DND-41 (cell line): ENCODE results near the gene FREY1.

ENCODE experiments used
- ATAC-seq: fragments of 200-7000 bp; cut with Tn5 transposase; 3 replicates; pipeline ENCODE4 v1.9.1; 2021; ENCODE audit warnings: low read depth; ENCODE audit not compliant: insufficient read depth
- DNase-seq: peaks from one replicate; pipeline ENCODE4 v3.0.0-alpha.2; 2020
- H2AFZ ChIP-seq: 2 replicates; pipeline ENCODE4 v1.6.0; 2012; ENCODE audit warnings: low read depth, low read length
- H3K27ac ChIP-seq: 2 replicates; pipeline ENCODE4 v1.5.1; 2012; ENCODE audit warnings: low read length, inconsistent platforms
- H3K27me3 ChIP-seq: fragments of 200-600 bp; sonication (generic); 2 replicates; pipeline ENCODE4 v1.6.0; 2012; ENCODE audit warnings: low read length, mild to moderate bottlenecking, inconsistent platforms; ENCODE audit not compliant: insufficient read depth, poor library complexity
- H3K36me3 ChIP-seq: 2 replicates; pipeline ENCODE4 v1.5.1; 2012; ENCODE audit warnings: low read length, inconsistent platforms; ENCODE audit not compliant: insufficient read depth
- H3K4me1 ChIP-seq: 2 replicates; pipeline ENCODE4 v1.5.1; 2012; ENCODE audit warnings: mild to moderate bottlenecking, low read length; ENCODE audit not compliant: insufficient read depth
- H3K4me2 ChIP-seq: 2 replicates; pipeline ENCODE4 v1.6.0; 2012; ENCODE audit warnings: mild to moderate bottlenecking, moderate library complexity, low read length, inconsistent platforms; ENCODE audit not compliant: insufficient read depth
- H3K4me3 ChIP-seq, 2 experiments: fragments of 200-600 bp in 1 of 2; shearing (Covaris generic) in 1 of 2; 2 replicates each; pipeline ENCODE4 v1.5.1; 2012 to 2016; ENCODE audit warnings: inconsistent platforms in 2 of 2, low read length in 2 of 2, mild to moderate bottlenecking in 2 of 2, low read depth in 1 of 2, moderate library complexity in 1 of 2
- H3K79me2 ChIP-seq: 2 replicates; pipeline ENCODE4 v1.6.0; 2012; ENCODE audit warnings: low read length, inconsistent platforms; ENCODE audit not compliant: insufficient read depth
- H3K9ac ChIP-seq: 2 replicates; pipeline ENCODE4 v1.6.0; 2012; ENCODE audit warnings: low read depth, mild to moderate bottlenecking, inconsistent platforms, low read length, moderate library complexity
- H3K9me3 ChIP-seq: 2 replicates; pipeline ENCODE4 v1.5.1; 2012; ENCODE audit warnings: low read length, moderate library complexity, mild to moderate bottlenecking, inconsistent platforms; ENCODE audit not compliant: insufficient read depth, severe bottlenecking
- H4K20me1 ChIP-seq: 2 replicates; pipeline ENCODE4 v1.6.0; 2012; ENCODE audit warnings: low read length; ENCODE audit not compliant: insufficient read depth
- CTCF ChIP-seq: IDR thresholded peaks from 2 replicates; pipeline ENCODE4 v1.5.1; 2012; ENCODE audit warnings: borderline replicate concordance, low read length, moderate library complexity, mild to moderate bottlenecking; ENCODE audit not compliant: poor library complexity, severe bottlenecking; ENCODE audit errors: extremely low read depth
- EZH2 ChIP-seq: IDR thresholded peaks from 3 replicates; pipeline ENCODE4 v1.6.1; 2012; ENCODE audit warnings: borderline replicate concordance, low read depth, mild to moderate bottlenecking, moderate library complexity, low read length, inconsistent platforms; ENCODE audit not compliant: severe bottlenecking

The FREY1 gene

GRCh38 chr11:45904309-45904915 lies 2.7 kb downstream of the FREY1 start:
- Histone ChIP-seq H3K79me2 (no peaks in the 10 kb centered on the region), H3K27me3 (no peaks in the 10 kb centered on the region), H3K9ac (no peak overlapping the region), H3K27ac (no peak overlapping the region), H4K20me1 (no peaks in the 10 kb centered on the region; the same call in 1 of the 2 replicates), H3K4me2 (no peak overlapping the region), H2AFZ (no peak overlapping the region), H3K9me3 (no peaks in the 10 kb centered on the region), H3K4me3 (no peak overlapping the region), H3K4me1 (no peaks in the 10 kb centered on the region), H3K36me3 (0 out of 2 replicates have a peak, but pooled peaks cover 4% of the 10 kb centered on the region)
- TF ChIP-seq EZH2 (no peak), CTCF (no peak)
- no peak for ATAC-seq
- no peak for DNase-seq

- no peak for ATAC-seq
- Histone ChIP-seq H3K4me1 (no peaks in the 10 kb centered on the region), H3K27me3 (no peaks in the 10 kb centered on the region), H3K79me2 (no peaks in the 10 kb centered on the region), H3K4me3 (no peak overlapping the region), H3K4me2 (no peak overlapping the region), H3K36me3 (no peaks in the 10 kb centered on the region), H3K9ac (no peak overlapping the region), H3K9me3 (no peaks in the 10 kb centered on the region), H3K27ac (no peak overlapping the region), H2AFZ (no peak overlapping the region), H4K20me1 (peaks cover 5% of the 10 kb centered on the region; the same call in 1 of the 2 replicates)
- DNase-seq, result no peak
- TF ChIP-seq EZH2 (no peak), CTCF (no peak)
Measured at GRCh38 chr11:45902452-45903380, 4.4 kb downstream of the FREY1 start.

- no peak overlapping the region for H3K4me3 ChIP-seq
- DNase-seq, result no peak
- H2AFZ ChIP-seq, result no peak overlapping the region
- H3K9ac ChIP-seq, result no peak overlapping the region
- no peak overlapping the region for H3K4me2 ChIP-seq
- no peaks in the 10 kb centered on the region for H3K27me3 ChIP-seq
- H3K27ac ChIP-seq, result no peak overlapping the region
- TF ChIP-seq EZH2 (no peak), CTCF (no peak)
- H3K4me1 ChIP-seq, result no peaks in the 10 kb centered on the region
- H3K9me3 ChIP-seq, result no peaks in the 10 kb centered on the region
- peaks cover 5% of the 10 kb centered on the region; the same call in 1 of the 2 replicates for H4K20me1 ChIP-seq
- no peak for ATAC-seq
- no peaks in the 10 kb centered on the region for H3K36me3 ChIP-seq
- no peaks in the 10 kb centered on the region for H3K79me2 ChIP-seq
Measured at GRCh38 chr11:45901626-45902025, 5.4 kb downstream of the FREY1 start.
